GM19468 (cell line): ENCODE measurements around the gene NDUFS8.

Experiments
- ATAC-seq: cut with Tn5 transposase; IDR thresholded peaks from one replicate; pipeline ENCODE4 v1.9.1; 2021; ENCODE audit warnings: mild to moderate bottlenecking, moderate library complexity, moderate number of reproducible peaks; ENCODE audit not compliant: unreplicated experiment; ENCODE audit errors: extremely low read depth

NDUFS8 gene

GRCh38 chr11:68074584-68075352 is 44.3 kb downstream of the NDUFS8 start:
- no peak for ATAC-seq

DNA sequence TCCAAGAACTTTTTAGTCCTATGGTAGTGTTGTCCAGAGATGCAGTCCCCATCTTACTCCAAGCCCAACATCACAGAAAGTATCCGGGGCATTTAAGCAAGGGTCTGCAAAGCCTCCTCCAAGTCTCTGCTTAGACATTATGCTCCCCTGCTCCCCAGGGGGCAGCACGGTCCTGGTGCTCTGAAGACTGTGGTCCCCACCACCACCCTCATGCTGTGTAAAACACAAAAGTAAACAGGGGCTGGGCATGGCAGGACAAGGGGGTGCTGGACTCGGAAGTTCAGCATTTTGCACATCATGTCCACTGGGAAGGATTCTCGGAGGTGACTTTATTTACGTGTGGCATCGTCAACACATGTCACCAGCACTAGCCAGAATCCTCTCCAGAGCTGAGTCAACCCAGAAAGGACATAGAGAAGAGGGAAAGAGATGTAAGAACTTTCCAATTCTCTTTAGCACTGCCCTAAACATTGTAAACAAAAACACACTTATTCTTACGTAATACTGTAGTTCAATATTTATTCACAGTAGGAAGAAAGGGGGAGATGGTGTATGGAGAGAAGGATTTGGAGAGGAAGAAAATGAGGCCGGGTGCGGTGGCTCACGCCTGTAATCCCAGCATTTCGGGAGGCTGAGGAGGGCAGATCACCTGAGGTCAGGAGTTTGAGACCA is 46.0 kb downstream of the NDUFS8 start:
- no peak for ATAC-seq

DNA sequence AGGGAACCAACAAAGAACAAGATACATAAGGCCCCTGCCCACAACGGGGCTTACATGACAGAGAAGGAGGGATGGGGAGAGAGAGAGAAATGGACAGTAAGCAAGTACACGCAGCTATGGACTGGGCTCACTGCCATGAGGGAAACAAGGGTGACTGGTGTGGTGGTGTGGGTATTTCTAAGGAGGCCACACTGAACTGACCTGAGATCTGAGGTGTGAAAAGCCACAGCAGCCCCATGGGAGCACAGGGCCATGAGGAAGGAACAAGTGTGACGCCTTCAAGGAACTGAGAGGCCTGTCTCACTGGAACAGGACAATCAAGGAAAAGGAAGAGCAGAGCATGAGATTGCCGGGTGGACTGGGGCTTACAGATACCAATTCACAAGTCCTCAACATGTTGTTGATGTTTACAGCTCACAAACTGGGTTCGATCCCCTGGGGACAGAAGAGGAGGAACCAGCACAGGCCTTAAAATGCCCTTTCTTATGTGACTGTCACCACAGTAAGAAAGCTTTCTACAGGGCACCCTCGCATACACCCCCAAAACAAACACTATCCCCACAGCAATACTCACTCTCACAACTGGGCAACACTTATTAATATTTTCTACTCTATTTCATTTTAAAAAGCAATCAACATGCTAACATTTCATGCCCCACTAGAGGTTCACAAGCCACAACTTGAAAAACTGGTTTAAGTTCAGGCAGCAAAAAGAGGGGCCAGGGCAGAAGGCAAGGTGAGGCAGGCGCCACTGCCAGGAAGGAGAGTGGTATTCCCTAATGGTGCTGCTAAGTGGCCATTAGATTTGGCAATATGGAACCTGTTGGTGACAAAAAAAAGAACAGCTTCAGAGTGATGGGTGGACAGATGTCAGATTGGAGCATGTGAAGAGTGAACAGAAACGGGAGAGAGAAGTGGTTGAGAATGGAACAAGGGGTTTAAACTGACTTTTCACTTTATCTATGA is 47.4 kb downstream of the NDUFS8 start:
- ATAC-seq = no peak

DNA sequence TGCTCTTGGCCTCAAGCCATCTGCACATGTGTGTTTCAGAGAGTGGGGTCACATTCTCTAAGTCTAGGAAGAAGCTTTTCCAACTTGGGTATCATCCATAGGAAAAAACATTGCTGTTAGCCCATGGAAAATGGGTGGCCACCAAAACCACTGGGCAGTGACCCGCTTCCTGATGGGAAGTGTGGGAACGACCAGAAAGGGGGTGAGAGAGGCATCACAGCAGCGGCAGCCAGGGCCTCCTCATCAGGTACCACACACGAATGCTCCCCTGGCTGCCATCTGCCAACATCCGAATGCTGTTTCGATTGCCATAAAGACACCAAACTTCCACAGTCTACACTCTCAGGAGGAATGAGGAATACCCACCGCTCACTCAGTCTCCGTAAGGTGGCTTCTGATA is 50.4 kb downstream of the NDUFS8 start:
- no peak for ATAC-seq

- ATAC-seq = no peak
Measured at GRCh38 chr11:68081691-68082090, 51.2 kb downstream of the NDUFS8 start.

- no peak for ATAC-seq
Measured at GRCh38 chr11:68082481-68082880, 52.0 kb downstream of the NDUFS8 start.

GRCh38 chr11:68083517-68083916 is 53.0 kb downstream of the NDUFS8 start:
- ATAC-seq = no peak
